Activated CD4-positive, alpha-beta T cell treated with anti-CD3 and anti-CD28 coated beads, Interleukin-2, amount 50 U/mL, for 16 hours (primary cell): ENCODE measurements around the gene OR2C3.
"Not testable (repeated sequence)": the region's sequence is repeated elsewhere in the genome, so short reads cannot be mapped to it uniquely, and the experiment has no call there.

Experiments
- DNase-seq: peaks from one replicate; pipeline ENCODE4 v3.0.0-alpha.2; 2020

OR2C3 gene

GRCh38 chr1:247536340-247536739, at the start of gene OR2C3:
OR2C3 (minus strand) TSS chr1:247536440; CDS start chr1:247532511, 3,929 bp downstream.
- no peak for DNase-seq

- DNase-seq = no peak
These were observed 42.8 kb upstream of the OR2C3 start for GRCh38 chr1:247578946-247579460.

GRCh38 chr1:247576514-247576913, 40.3 kb upstream of the OR2C3 start:
- DNase-seq = peak; percentile 24

GRCh38 chr1:247574664-247575063, 38.4 kb upstream of the OR2C3 start:
- DNase-seq = no peak

GRCh38 chr1:247574236-247574635, 38.0 kb upstream of the OR2C3 start:
- DNase-seq = no peak

GRCh38 chr1:247562198-247562597, 26.0 kb upstream of the OR2C3 start:
- DNase-seq = no peak

- DNase-seq = no peak
These were observed 25.5 kb upstream of the OR2C3 start for GRCh38 chr1:247561711-247562110.

- no peak for DNase-seq
These were observed 21.9 kb upstream of the OR2C3 start for GRCh38 chr1:247557926-247558674.

- DNase-seq = no peak
These were observed 16.0 kb upstream of the OR2C3 start for GRCh38 chr1:247552231-247552630.

GRCh38 chr1:247551721-247552120, 15.5 kb upstream of the OR2C3 start:
- DNase-seq = no peak

- no peak for DNase-seq
These were observed 12.5 kb upstream of the OR2C3 start, which contains the start of gene GCSAML for GRCh38 chr1:247548769-247549182. GCSAML (plus strand) TSS chr1:247549134; CDS start chr1:247549192, 58 bp downstream.

GRCh38 chr1:247548092-247548491, 11.9 kb upstream of the OR2C3 start:
- no peak for DNase-seq

- no peak for DNase-seq
These were observed 6.6 kb upstream of the OR2C3 start for GRCh38 chr1:247542811-247543210.

- DNase-seq = no peak
These were observed 4.3 kb upstream of the OR2C3 start for GRCh38 chr1:247540581-247540980.

GRCh38 chr1:247539215-247539614, 3.0 kb upstream of the OR2C3 start:
- DNase-seq = no peak

- DNase-seq = no peak
These were observed 2.3 kb upstream of the OR2C3 start for GRCh38 chr1:247538561-247538960.

GRCh38 chr1:247535402-247535801, 838 bp downstream of the OR2C3 start:
- DNase-seq = no peak

- no peak for DNase-seq
These were observed 4.3 kb downstream of the OR2C3 start for GRCh38 chr1:247531937-247532336.

GRCh38 chr1:247530785-247531184, 5.5 kb downstream of the OR2C3 start:
- no peak for DNase-seq

GRCh38 chr1:247529771-247530355, 6.4 kb downstream of the OR2C3 start:
- DNase-seq = no peak

GRCh38 chr1:247528812-247529474, 7.3 kb downstream of the OR2C3 start:
- no peak for DNase-seq

- not testable (repeated sequence) for DNase-seq
These were observed 14.4 kb downstream of the OR2C3 start for GRCh38 chr1:247521886-247522285.

GRCh38 chr1:247518613-247518891, 17.7 kb downstream of the OR2C3 start:
- DNase-seq = no peak
